Measurements from ENCODE around the gene DOCK4.

DOCK4 gene

GRCh38 chr7:112036071-112036470 is 170.1 kb downstream of the DOCK4 start:
- DNase-seq: no peak

GRCh38 chr7:112031689-112032088 is 174.5 kb downstream of the DOCK4 start:
- no peak for DNase-seq

- DNase-seq: no peak
Observed at GRCh38 chr7:112025556-112025955, 180.6 kb downstream of the DOCK4 start.

GRCh38 chr7:112023786-112024185 is 182.4 kb downstream of the DOCK4 start:
- DNase-seq: no peak

GRCh38 chr7:112023282-112023681 is 182.9 kb downstream of the DOCK4 start:
- no peak for DNase-seq

GRCh38 chr7:112022128-112022527 is 184.1 kb downstream of the DOCK4 start:
- peak in 1 of 3 experiments; percentile 24 for DNase-seq

- no peak for DNase-seq
Observed at GRCh38 chr7:112021379-112022044, 184.7 kb downstream of the DOCK4 start.

GRCh38 chr7:112020800-112021199 is 185.4 kb downstream of the DOCK4 start:
- no peak for DNase-seq

- DNase-seq: no peak
Observed at GRCh38 chr7:112019932-112020331, 186.3 kb downstream of the DOCK4 start.

GRCh38 chr7:112018305-112019030 is 187.7 kb downstream of the DOCK4 start:
- no peak for DNase-seq

GRCh38 chr7:112015146-112015545 is 191.1 kb downstream of the DOCK4 start:
- DNase-seq: no peak

- no peak for DNase-seq
Observed at GRCh38 chr7:112014347-112014746, 191.9 kb downstream of the DOCK4 start.

GRCh38 chr7:112013274-112013673 is 192.9 kb downstream of the DOCK4 start:
- DNase-seq: no peak

GRCh38 chr7:112012242-112012641 is 194.0 kb downstream of the DOCK4 start:
- DNase-seq: no peak

GRCh38 chr7:112010994-112011393 is 195.2 kb downstream of the DOCK4 start:
- no peak for DNase-seq

GRCh38 chr7:112010109-112010508 is 196.1 kb downstream of the DOCK4 start:
- no peak for DNase-seq

- no peak for DNase-seq
Observed at GRCh38 chr7:112009081-112009480, 197.1 kb downstream of the DOCK4 start.

GRCh38 chr7:112007185-112007584 is 199.0 kb downstream of the DOCK4 start:
- DNase-seq: no peak

GRCh38 chr7:112006071-112006470 is 200.1 kb downstream of the DOCK4 start:
- no peak for DNase-seq

GRCh38 chr7:112005205-112005775 is 200.9 kb downstream of the DOCK4 start:
- DNase-seq: no peak

- DNase-seq: no peak
Observed at GRCh38 chr7:112001091-112001826, 204.9 kb downstream of the DOCK4 start.

GRCh38 chr7:111998326-111998725 is 207.9 kb downstream of the DOCK4 start:
- DNase-seq: no peak

GRCh38 chr7:111997546-111997945 is 208.7 kb downstream of the DOCK4 start:
- no peak for DNase-seq

- no peak for DNase-seq
Observed at GRCh38 chr7:111992601-111993000, 213.6 kb downstream of the DOCK4 start.

All from NCI-H1417 (cell line).